HepG2 (cell line): ENCODE measurements around the gene GPC3. TPM values are rescaled to one million over a fixed set of nuclear protein-coding genes. Genes with fewer than 3 reads are reported as not detected.

Experiments used
- ATAC-seq: fragments of 200-7000 bp; cut with Tn5 transposase; 3 replicates; pipeline ENCODE4 v1.9.1; 2020; ENCODE audit warnings: mild to moderate bottlenecking, moderate library complexity
- BruUV-seq: library from RNA; stranded (reverse); fragments of 400-500 nt; replicated peaks from 2 replicates; lab custom pipeline; 2021; lab: Mats Ljungman, UMichigan
- CTCF ChIA-PET: fragments of 300-600 bp; formaldehyde crosslinking; extraction: SDS; loops from one replicate; lab custom pipeline; 2021; ENCODE audit warnings: low total read pairs, inconsistent platforms, low intra/inter-chr PET ratio; lab: Yijun Ruan, JAX
- POLR2A ChIA-PET: fragments of 350-600 bp; sonication (Branson Sonifier 250); formaldehyde crosslinking; loops from one replicate; lab custom pipeline; 2020; ENCODE audit warnings: antibody characterized with exemption, inconsistent platforms; lab: Yijun Ruan, JAX
- DNase-seq: peaks from one replicate; pipeline ENCODE4 v3.0.0-alpha.2; 2015; ENCODE audit warnings: low spot score
- FAIRE-seq: peaks from 3 replicates; lab custom pipeline; 2011; peaks lifted over from hg19 to GRCh38; lab: Jason Lieb, UNC
- H2AFZ ChIP-seq: one replicate; pipeline ENCODE4 v1.6.1; 2011; ENCODE audit warnings: low read length, inconsistent platforms
- H3K27ac ChIP-seq: fragments of 300-600 bp; 3 replicates; pipeline ENCODE4 v1.8.0; 2011; ENCODE audit warnings: mixed run types, mild to moderate bottlenecking, mixed read lengths, low read length, inconsistent platforms; ENCODE audit not compliant: insufficient read depth; ENCODE audit errors: extremely low read length
- H3K27me3 ChIP-seq, 2 experiments: fragments of 200-600 bp in 1 of 2; 2 replicates in 1 of 2; 3 replicates in 1 of 2; pipeline versions ENCODE4 v1.6.0 to v1.8.0; 2011; ENCODE audit warnings: low read length in 2 of 2, mild to moderate bottlenecking in 2 of 2, moderate library complexity in 2 of 2, inconsistent platforms in 1 of 2; ENCODE audit not compliant: insufficient read depth in 2 of 2, control insufficient read depth in 1 of 2
- H3K36me3 ChIP-seq, 2 experiments: fragments of 200-600 bp in 1 of 2; replicated peaks in 1 of 2; 2 replicates in 1 of 2; 3 replicates in 1 of 2; pipeline versions ENCODE4 v1.5.1 to v1.8.0; 2011; ENCODE audit warnings: low read length in 2 of 2, inconsistent platforms in 1 of 2; ENCODE audit not compliant: insufficient read depth in 2 of 2, control insufficient read depth in 1 of 2
- H3K4me1 ChIP-seq: 2 replicates; pipeline ENCODE4 v1.5.1; 2012; ENCODE audit warnings: low read length, inconsistent platforms; ENCODE audit not compliant: insufficient read depth
- H3K4me2 ChIP-seq: 2 replicates; pipeline ENCODE4 v1.6.0; 2011; ENCODE audit warnings: low read depth, low read length, inconsistent platforms
- H3K4me3 ChIP-seq, 3 experiments: fragments of 200-600 bp in 1 of 3; sonication (generic), shearing (Covaris generic) in 1 of 3; replicated peaks in 1 of 3; 2 replicates each; pipeline ENCODE4 v1.5.1; 2011 to 2016; ENCODE audit warnings: low read length in 3 of 3, inconsistent platforms in 2 of 3, low read depth in 2 of 3, mild to moderate bottlenecking in 2 of 3, control low read depth in 1 of 3, mixed read lengths in 1 of 3; ENCODE audit not compliant: insufficient read depth in 1 of 3
- H3K79me2 ChIP-seq: one replicate; pipeline ENCODE4 v1.6.1; 2011; ENCODE audit warnings: low read length, inconsistent platforms; ENCODE audit not compliant: insufficient read depth
- H3K9ac ChIP-seq: 2 replicates; pipeline ENCODE4 v1.6.0; 2011; ENCODE audit warnings: mild to moderate bottlenecking, low read depth, low read length, inconsistent platforms; ENCODE audit not compliant: insufficient read depth
- H3K9me3 ChIP-seq: 2 replicates; pipeline ENCODE4 v1.5.1; 2012; ENCODE audit warnings: mild to moderate bottlenecking, low read length
- H4K20me1 ChIP-seq: 2 replicates; pipeline ENCODE4 v1.6.0; 2011; ENCODE audit warnings: inconsistent platforms, mild to moderate bottlenecking, low read length, moderate library complexity; ENCODE audit not compliant: insufficient read depth
- FOSL1 ChIP-seq: sonication (generic); formaldehyde crosslinking; IDR thresholded peaks from 2 replicates; pipeline ENCODE4 v1.9.0; 2021; ENCODE audit warnings: missing genetic modification reagents, borderline replicate concordance
- LBX2 ChIP-seq: sonication (generic); formaldehyde crosslinking; IDR thresholded peaks from 2 replicates; pipeline ENCODE4 v1.5.0; 2020; ENCODE audit warnings: missing genetic modification reagents, mild to moderate bottlenecking, borderline replicate concordance
- MEF2D ChIP-seq: sonication (generic); formaldehyde crosslinking; IDR thresholded peaks from 2 replicates; pipeline ENCODE4 v1.5.1; 2020; ENCODE audit warnings: mild to moderate bottlenecking, missing genetic modification reagents
- MIXL1 ChIP-seq: IDR thresholded peaks from 2 replicates; pipeline ENCODE4 v1.6.1; 2016
- MTA3 ChIP-seq: sonication (generic); formaldehyde crosslinking; IDR thresholded peaks from 2 replicates; pipeline ENCODE4 v1.4.0; 2020; ENCODE audit warnings: missing genetic modification reagents
- SOX5 ChIP-seq: IDR thresholded peaks from 2 replicates; pipeline ENCODE4 v1.6.1; 2016; ENCODE audit warnings: borderline replicate concordance
- THAP11 ChIP-seq: IDR thresholded peaks from 2 replicates; pipeline ENCODE4 v1.6.1; 2016; ENCODE audit warnings: missing biosample characterization, missing genetic modification reagents
- TRIM22 ChIP-seq: fragments of 450-650 bp; IDR thresholded peaks from 2 replicates; pipeline ENCODE4 v1.6.1; 2017
- TRIM24 ChIP-seq: sonication (generic); formaldehyde crosslinking; IDR thresholded peaks from 2 replicates; pipeline ENCODE4 v1.8.0; 2022; ENCODE audit warnings: mild to moderate bottlenecking, missing genetic modification reagents
- ZNF263 ChIP-seq: sonication (generic); formaldehyde crosslinking; IDR thresholded peaks from 2 replicates; pipeline ENCODE4 v1.4.0; 2020; ENCODE audit warnings: missing genetic modification reagents
- ZNF710 ChIP-seq: sonication (generic); formaldehyde crosslinking; IDR thresholded peaks from 2 replicates; pipeline ENCODE4 v1.5.0; 2020; ENCODE audit warnings: mild to moderate bottlenecking, missing genetic modification reagents, borderline replicate concordance
- ZNF772 ChIP-seq: sonication (generic); formaldehyde crosslinking; IDR thresholded peaks from 2 replicates; pipeline ENCODE4 v1.5.0; 2020; ENCODE audit warnings: mild to moderate bottlenecking, missing genetic modification reagents
- ZNF775 ChIP-seq: sonication (generic); formaldehyde crosslinking; IDR thresholded peaks from 2 replicates; pipeline ENCODE4 v1.4.0; 2020; ENCODE audit warnings: missing genetic modification reagents, mild to moderate bottlenecking, moderate library complexity, borderline replicate concordance
- WGBS: methylation state at CpG from one replicate; pipeline ENCODE4 v1.1.6; 2017; ENCODE audit warnings: low lambda C conversion rate; 5-methylcytosine and 5-hydroxymethylcytosine counted together
- in situ Hi-C: cut with HindIII; loops from 2 replicates; pipeline ENCODE4 v1.10.0; 2017; ENCODE audit warnings: low pct_unique_long_range_greater_than_20kb; ENCODE audit not compliant: extremely low pct_ligation_motif_present
- intact Hi-C: fragments of 100-400 bp; cut with micrococcal nuclease; formaldehyde crosslinking; loops from one replicate; pipeline ENCODE4 v1.10.0; 2022; ENCODE audit not compliant: unreplicated experiment
- polyA plus RNA-seq, 8 experiments: library from polyadenylated mRNA; depleted of rRNA in 3 of 8; stranded (reverse) in 7 of 8; unstranded in 1 of 8; fragments of >200 nt; fragmentation: Illumina TruSeq in 4 of 8; extraction: Trizol in 4 of 8; gene quantifications; 2 replicates each; pipeline versions ENCODE4 v1.2.1 to v1.2.3, GENCODE V29; 2011 to 2016; ENCODE audit warnings: low read depth in 4 of 8, missing spikeins in 1 of 8, mixed read lengths in 1 of 8; ENCODE audit not compliant: insufficient read depth in 1 of 8
- total RNA-seq, 5 experiments: library from RNA; depleted of rRNA; stranded (reverse); fragments of >200 nt; fragmentation: Illumina TruSeq; extraction: Trizol; gene quantifications; 2 replicates each; pipeline ENCODE4 v1.2.3, GENCODE V29; 2016; ENCODE audit warnings: low read depth in 1 of 5

The GPC3 gene
- total and polyA plus RNA-seq, 2 of the 13 experiments (the other 11 are each of a cell fraction or from before 2014, with no cell fraction given): 1,799 to 3,263 TPM

GRCh38 chrX:133723930-133724329 lies 261.5 kb downstream of the GPC3 start (continued):
- TF ChIP-seq ZNF710 (CRISPR knock-in tag) (no peak), MTA3 (CRISPR knock-in tag) (no peak), SOX5 (no peak), MIXL1 (CRISPR knock-in tag) (no peak), ZNF772 (CRISPR knock-in tag) (no peak)

GRCh38 chrX:133722756-133723155 lies 262.6 kb downstream of the GPC3 start:
- no peak overlapping the region for H3K9ac ChIP-seq
- POLR2A ChIA-PET: no interaction called here

More at GRCh38 chrX:133722756-133723155, 262.6 kb downstream of the GPC3 start:
- H3K27ac ChIP-seq: no peak overlapping the region
- H3K9me3 ChIP-seq: no peaks in the 10 kb centered on the region
- ATAC-seq (no peak), FAIRE-seq (no peak), DNase-seq (no peak)
- H3K36me3 ChIP-seq: peaks cover 1 to 7% of the 10 kb centered on the region in 2 experiments; a peak in 1 of 5 replicates
- no peak overlapping the region for H3K4me2 ChIP-seq
- H3K79me2 ChIP-seq: peaks cover 78% of the 10 kb centered on the region
- WGBS: 96% methylated on average over 4 of the region's 4 CpGs
- in situ Hi-C loops (no loop called here), intact Hi-C loops (no loop called here)
- peaks cover 83% of the 10 kb centered on the region for H4K20me1 ChIP-seq
- no peak overlapping the region for H3K4me3 ChIP-seq
- TF ChIP-seq TRIM22 (no peak), ZNF263 (no peak), ZNF710 (CRISPR knock-in tag) (no peak), ZNF775 (CRISPR knock-in tag) (no peak), FOSL1 (CRISPR knock-in tag) (no peak), LBX2 (no peak), MEF2D (CRISPR knock-in tag) (no peak), TRIM24 (no peak), THAP11 (no peak)
- no peak overlapping the region for H2AFZ ChIP-seq
- H3K27me3 ChIP-seq: no peaks in the 10 kb centered on the region
- CTCF ChIA-PET: no interaction called here
- H3K4me1 ChIP-seq: peaks cover 74% of the 10 kb centered on the region
- BruUV-seq: no TSS peak
